ENCODE data around the gene TNFRSF18. TPM values are rescaled to one million over a fixed set of nuclear protein-coding genes. Genes with fewer than 3 reads are reported as not detected.
A peak's percentile ranks its signal among the peaks of the same experiment; 100 is the strongest.

TNFRSF18 gene
- total RNA-seq (ENCODE audit: unreplicated experiment), result not detected
- long read RNA-seq, result 0 reads

- DNase-seq (ENCODE audit: low spot score), result no peak
Observed at GRCh38 chr1:1206376-1206965, at the start of gene TNFRSF18. Gene TNFRSF18 (minus strand): TSS chr1:1206592. CDS start chr1:1206571, 21 bp downstream.

GRCh38 chr1:1255611-1256010 is 49.2 kb upstream of the TNFRSF18 start:
- peaks cover 15% of the 10 kb centered on the region for H3K27me3 Mint-ChIP-seq (ENCODE audit: unreplicated experiment)
- no peak for TF ChIP-seq CTCF (IDR thresholded peaks at IDR 0.05; ENCODE audit: unreplicated experiment)
- H3K9me3 Mint-ChIP-seq (ENCODE audit: unreplicated experiment), result no peaks in the 10 kb centered on the region
- no peak overlapping the region for H3K27ac Mint-ChIP-seq (ENCODE audit: unreplicated experiment)
- no peaks in the 10 kb centered on the region for H3K4me1 Mint-ChIP-seq (ENCODE audit: unreplicated experiment)
- H3K4me3 Mint-ChIP-seq (ENCODE audit: unreplicated experiment), result no peak overlapping the region
- peaks cover 44% of the 10 kb centered on the region for H3K36me3 Mint-ChIP-seq (ENCODE audit: low read depth, unreplicated experiment)
- no peak for DNase-seq (ENCODE audit: low spot score)

More at GRCh38 chr1:1206376-1206965, at the start of gene TNFRSF18:
- H3K4me1 Mint-ChIP-seq (ENCODE audit: unreplicated experiment), result no peaks in the 10 kb centered on the region
- peaks cover 5% of the 10 kb centered on the region for H3K27me3 Mint-ChIP-seq (ENCODE audit: unreplicated experiment)
- H3K36me3 Mint-ChIP-seq (ENCODE audit: low read depth, unreplicated experiment), result no peaks in the 10 kb centered on the region
- no peak for TF ChIP-seq CTCF (IDR thresholded peaks at IDR 0.05; ENCODE audit: unreplicated experiment)
- no peaks in the 10 kb centered on the region for H3K9me3 Mint-ChIP-seq (ENCODE audit: unreplicated experiment)
- no peak within 1 kb of the TSS for H3K27ac Mint-ChIP-seq (ENCODE audit: unreplicated experiment)
- no peak within 1 kb of the TSS for H3K4me3 Mint-ChIP-seq (ENCODE audit: unreplicated experiment)

- H3K36me3 Mint-ChIP-seq (ENCODE audit: low read depth, unreplicated experiment), result peaks cover 41% of the 10 kb centered on the region
Observed at GRCh38 chr1:1255078-1255477, 48.7 kb upstream of the TNFRSF18 start.

GRCh38 chr1:1254667-1254998 is 48.2 kb upstream of the TNFRSF18 start:
- TF ChIP-seq CTCF (IDR thresholded peaks at IDR 0.05; ENCODE audit: unreplicated experiment), result no peak
- Mint-ChIP-seq H3K27ac (ENCODE audit: unreplicated experiment) (no peak overlapping the region), H3K27me3 (ENCODE audit: unreplicated experiment) (peaks cover 13% of the 10 kb centered on the region), H3K9me3 (ENCODE audit: unreplicated experiment) (no peaks in the 10 kb centered on the region), H3K4me3 (ENCODE audit: unreplicated experiment) (no peak overlapping the region), H3K36me3 (ENCODE audit: low read depth, unreplicated experiment) (peaks cover 36% of the 10 kb centered on the region), H3K4me1 (ENCODE audit: unreplicated experiment) (no peaks in the 10 kb centered on the region)
- DNase-seq (ENCODE audit: low spot score), result no peak

More at GRCh38 chr1:1255078-1255477, 48.7 kb upstream of the TNFRSF18 start:
- no peak overlapping the region for H3K27ac Mint-ChIP-seq (ENCODE audit: unreplicated experiment)
- no peak for TF ChIP-seq CTCF (IDR thresholded peaks at IDR 0.05; ENCODE audit: unreplicated experiment)
- no peaks in the 10 kb centered on the region for H3K9me3 Mint-ChIP-seq (ENCODE audit: unreplicated experiment)
- H3K4me1 Mint-ChIP-seq (ENCODE audit: unreplicated experiment), result no peaks in the 10 kb centered on the region
- no peak for DNase-seq (ENCODE audit: low spot score)
- H3K27me3 Mint-ChIP-seq (ENCODE audit: unreplicated experiment), result peaks cover 15% of the 10 kb centered on the region
- no peak overlapping the region for H3K4me3 Mint-ChIP-seq (ENCODE audit: unreplicated experiment)

- no peaks in the 10 kb centered on the region for H3K9me3 Mint-ChIP-seq (ENCODE audit: unreplicated experiment)
- H3K36me3 Mint-ChIP-seq (ENCODE audit: low read depth, unreplicated experiment), result peaks cover 32% of the 10 kb centered on the region
- no peak for DNase-seq (ENCODE audit: low spot score)
- no peak for TF ChIP-seq CTCF (IDR thresholded peaks at IDR 0.05; ENCODE audit: unreplicated experiment)
- peaks cover 13% of the 10 kb centered on the region for H3K27me3 Mint-ChIP-seq (ENCODE audit: unreplicated experiment)
- no peak overlapping the region for H3K27ac Mint-ChIP-seq (ENCODE audit: unreplicated experiment)
- H3K4me1 Mint-ChIP-seq (ENCODE audit: unreplicated experiment), result no peaks in the 10 kb centered on the region
- peak overlapping the region; percentile 65 for H3K4me3 Mint-ChIP-seq (ENCODE audit: unreplicated experiment)
Observed at GRCh38 chr1:1253972-1254666, 47.7 kb upstream of the TNFRSF18 start.

All from endothelial cell (in vitro differentiated cells).